ENCODE data around the gene MT1E. TPM values are rescaled to one million over a fixed set of nuclear protein-coding genes. Genes with fewer than 3 reads are reported as not detected.

MT1E gene
- total and polyA plus RNA-seq, 4 experiments from 2014 or later: 6.8 to 16.0 TPM; not detected in 2

GRCh38 chr16:56610017-56610608, 15.5 kb upstream of the MT1E start:
- peak overlapping the region; percentile 82 for H3K27ac ChIP-seq (ENCODE audit: low read depth, low read length)
- POLR2A ChIA-PET (ENCODE audit: partially characterized antibody): interaction anchor here (0.6 to 4.7 kb wide), 6 partner anchors 10 to 91 kb away, joined by 3 to 30 read pairs (median 10); partner anchors contain the start of gene MT1X
- Mint-ChIP-seq H3K27me3 (no peaks in the 10 kb centered on the region), H3K27ac (peak overlapping the region; percentile 88 to 100 (median 96)), H3K9me3 (no peaks in the 10 kb centered on the region), H3K4me1 (peaks cover 26 to 53% (median 38%) of the 10 kb centered on the region in 4 donors), H3K36me3 (peaks cover 0 to 4% of the 10 kb centered on the region in 2 donors), H3K4me3 (peak overlapping the region; percentile 92 to 99 (median 98))
- peak overlapping the region; percentile 70 to 94 for H3K4me3 ChIP-seq (ENCODE audit: low read length in 2 of 2)
- DNase-seq: peak; percentile 63 to 86 (median 78)
- no peaks in the 10 kb centered on the region for H3K27me3 ChIP-seq (ENCODE audit: insufficient read depth, low read length)
- no peaks in the 10 kb centered on the region for H3K36me3 ChIP-seq (ENCODE audit: insufficient read depth, low read length)
- CTCF ChIA-PET (ENCODE audit: partially characterized antibody): interaction anchor here (0.8 to 5.9 kb wide), 7 partner anchors 9 to 853 kb away, joined by 3 to 35 read pairs (median 4); no protein-coding TSS in a partner anchor
- intact Hi-C loops (cut with micrococcal nuclease): no loop called here
- H3K9me3 ChIP-seq (ENCODE audit: control insufficient read depth in 1 of 2, low read length in 2 of 2): no peaks in the 10 kb centered on the region
- peaks cover 46% of the 10 kb centered on the region for H3K4me1 ChIP-seq (ENCODE audit: insufficient read depth, low read length)

- no peaks in the 10 kb centered on the region for H3K27me3 ChIP-seq (ENCODE audit: insufficient read depth, low read length)
- peak overlapping the region; percentile 82 for H3K27ac ChIP-seq (ENCODE audit: low read depth, low read length)
- H3K9me3 Mint-ChIP-seq: no peaks in the 10 kb centered on the region
- peak overlapping the region; percentile 73 to 99 (median 98) for H3K4me3 Mint-ChIP-seq
- no peaks in the 10 kb centered on the region for H3K9me3 ChIP-seq (ENCODE audit: control insufficient read depth in 1 of 2, low read length in 2 of 2)
- H3K4me3 ChIP-seq (ENCODE audit: low read length in 2 of 2): peak overlapping the region in 1 of 2 donors; percentile 94
- peak overlapping the region; percentile 88 to 100 (median 96) for H3K27ac Mint-ChIP-seq
- no peaks in the 10 kb centered on the region for H3K27me3 Mint-ChIP-seq
- POLR2A ChIA-PET (ENCODE audit: partially characterized antibody): interaction anchor here (1.0 to 4.7 kb wide), 6 partner anchors 14 to 91 kb away, joined by 4 to 30 read pairs (median 10); partner anchors contain the start of genes MT1E and MT1X
- peaks cover 0 to 4% of the 10 kb centered on the region in 2 donors for H3K36me3 Mint-ChIP-seq
- intact Hi-C loops (cut with micrococcal nuclease): no loop called here
- peaks cover 26 to 53% (median 38%) of the 10 kb centered on the region in 4 donors for H3K4me1 Mint-ChIP-seq
- H3K36me3 ChIP-seq (ENCODE audit: insufficient read depth, low read length): no peaks in the 10 kb centered on the region
- CTCF ChIA-PET (ENCODE audit: partially characterized antibody): interaction anchor here (1.2 to 5.9 kb wide), 3 partner anchors 33 to 852 kb away, joined by 3 to 35 read pairs (median 7); no protein-coding TSS in a partner anchor
- H3K4me1 ChIP-seq (ENCODE audit: insufficient read depth, low read length): peaks cover 46% of the 10 kb centered on the region
- no peak for DNase-seq
These were observed 14.9 kb upstream of the MT1E start for GRCh38 chr16:56610609-56611111.

GRCh38 chr16:56611281-56611833, 14.2 kb upstream of the MT1E start:
- Mint-ChIP-seq H3K4me3 (peak overlapping the region in 5 of 8 donors; percentile 1 to 61 (median 27)), H3K4me1 (peaks cover 26 to 53% (median 38%) of the 10 kb centered on the region in 4 donors), H3K27ac (peak overlapping the region; percentile 88 to 100 (median 96)), H3K36me3 (peaks cover 0 to 4% of the 10 kb centered on the region in 2 donors), H3K9me3 (no peaks in the 10 kb centered on the region), H3K27me3 (no peaks in the 10 kb centered on the region)
- intact Hi-C loops (cut with micrococcal nuclease): no loop called here
- H3K27me3 ChIP-seq (ENCODE audit: insufficient read depth, low read length): no peaks in the 10 kb centered on the region
- H3K4me3 ChIP-seq (ENCODE audit: low read length in 2 of 2): no peak overlapping the region
- POLR2A ChIA-PET (ENCODE audit: partially characterized antibody): interaction anchor here (1.0 to 4.1 kb wide), 4 partner anchors 14 to 92 kb away, joined by 4 to 30 read pairs (median 8); partner anchors contain the start of genes MT1E and MT1X
- H3K4me1 ChIP-seq (ENCODE audit: insufficient read depth, low read length): peaks cover 46% of the 10 kb centered on the region
- no peaks in the 10 kb centered on the region for H3K36me3 ChIP-seq (ENCODE audit: insufficient read depth, low read length)
- H3K27ac ChIP-seq (ENCODE audit: low read depth, low read length): peak overlapping the region; percentile 82
- CTCF ChIA-PET (ENCODE audit: partially characterized antibody): interaction anchor here (1.2 to 5.9 kb wide), 3 partner anchors 33 to 97 kb away, joined by 3 to 35 read pairs (median 7); no protein-coding TSS in a partner anchor
- no peaks in the 10 kb centered on the region for H3K9me3 ChIP-seq (ENCODE audit: control insufficient read depth in 1 of 2, low read length in 2 of 2)
- DNase-seq: no peak

GRCh38 chr16:56613706-56614105, 11.9 kb upstream of the MT1E start:
- no peak for DNase-seq
- POLR2A ChIA-PET (ENCODE audit: partially characterized antibody): no interaction called here
- no peaks in the 10 kb centered on the region for H3K27me3 ChIP-seq (ENCODE audit: insufficient read depth, low read length)
- Mint-ChIP-seq H3K36me3 (peaks cover 0 to 3% of the 10 kb centered on the region in 2 donors), H3K4me3 (no peak overlapping the region), H3K9me3 (no peaks in the 10 kb centered on the region), H3K4me1 (peaks cover 22 to 34% (median 27%) of the 10 kb centered on the region in 4 donors), H3K27ac (no peak overlapping the region), H3K27me3 (peaks cover 0 to 4% of the 10 kb centered on the region in 2 donors)
- H3K4me3 ChIP-seq (ENCODE audit: low read length in 2 of 2): no peak overlapping the region
- H3K36me3 ChIP-seq (ENCODE audit: insufficient read depth, low read length): no peaks in the 10 kb centered on the region
- peaks cover 28% of the 10 kb centered on the region for H3K4me1 ChIP-seq (ENCODE audit: insufficient read depth, low read length)
- no peak overlapping the region for H3K27ac ChIP-seq (ENCODE audit: low read depth, low read length)
- CTCF ChIA-PET (ENCODE audit: partially characterized antibody): interaction anchor here (1.8 to 1.9 kb wide), 2 partner anchors 10 to 37 kb away, joined by 5 to 9 read pairs; no protein-coding TSS in a partner anchor
- H3K9me3 ChIP-seq (ENCODE audit: control insufficient read depth in 1 of 2, low read length in 2 of 2): no peaks in the 10 kb centered on the region
- intact Hi-C loops (cut with micrococcal nuclease): no loop called here

- intact Hi-C loops (cut with micrococcal nuclease): no loop called here
- H3K9me3 Mint-ChIP-seq: no peaks in the 10 kb centered on the region
- Histone ChIP-seq H3K27me3 (ENCODE audit: insufficient read depth, low read length) (no peaks in the 10 kb centered on the region), H3K4me3 (ENCODE audit: low read length in 2 of 2) (no peak overlapping the region), H3K4me1 (ENCODE audit: insufficient read depth, low read length) (peaks cover 20% of the 10 kb centered on the region), H3K9me3 (ENCODE audit: control insufficient read depth in 1 of 2, low read length in 2 of 2) (no peaks in the 10 kb centered on the region), H3K36me3 (ENCODE audit: insufficient read depth, low read length) (no peaks in the 10 kb centered on the region), H3K27ac (ENCODE audit: low read depth, low read length) (no peak overlapping the region)
- peaks cover 0 to 4% of the 10 kb centered on the region in 2 donors for H3K27me3 Mint-ChIP-seq
- H3K36me3 Mint-ChIP-seq: no peaks in the 10 kb centered on the region
- DNase-seq: no peak
- no peak overlapping the region for H3K4me3 Mint-ChIP-seq
- ChIA-PET POLR2A (ENCODE audit: partially characterized antibody) (no interaction called here), CTCF (ENCODE audit: partially characterized antibody) (interaction anchor here (1.1 kb wide), 1 partner anchor 9 kb away, joined by 3 read pairs; no protein-coding TSS in a partner anchor)
- peak overlapping the region in 3 of 7 donors; percentile 8 to 76 (median 21) for H3K27ac Mint-ChIP-seq
- peaks cover 19 to 25% (median 21%) of the 10 kb centered on the region in 4 donors for H3K4me1 Mint-ChIP-seq
These were observed 11.0 kb upstream of the MT1E start for GRCh38 chr16:56614549-56614991.

GRCh38 chr16:56615353-56615752, 10.2 kb upstream of the MT1E start:
- H3K4me1 ChIP-seq (ENCODE audit: insufficient read depth, low read length): peaks cover 12% of the 10 kb centered on the region
- intact Hi-C loops (cut with micrococcal nuclease): no loop called here
- Mint-ChIP-seq H3K36me3 (no peaks in the 10 kb centered on the region), H3K9me3 (no peaks in the 10 kb centered on the region), H3K27ac (peak overlapping the region in 1 of 7 donors; percentile 21), H3K27me3 (peaks cover 0 to 7% of the 10 kb centered on the region in 2 donors), H3K4me3 (no peak overlapping the region), H3K4me1 (peaks cover 14 to 19% (median 16%) of the 10 kb centered on the region in 4 donors)
- no peaks in the 10 kb centered on the region for H3K27me3 ChIP-seq (ENCODE audit: insufficient read depth, low read length)
- no peak overlapping the region for H3K4me3 ChIP-seq (ENCODE audit: low read length in 2 of 2)
- H3K9me3 ChIP-seq (ENCODE audit: control insufficient read depth in 1 of 2, low read length in 2 of 2): no peaks in the 10 kb centered on the region
- ChIA-PET POLR2A (ENCODE audit: partially characterized antibody) (no interaction called here), CTCF (ENCODE audit: partially characterized antibody) (interaction anchor here (1.1 kb wide), 1 partner anchor 8 kb away, joined by 3 read pairs; no protein-coding TSS in a partner anchor)
- no peak for DNase-seq
- H3K27ac ChIP-seq (ENCODE audit: low read depth, low read length): no peak overlapping the region
- H3K36me3 ChIP-seq (ENCODE audit: insufficient read depth, low read length): no peaks in the 10 kb centered on the region
